Dedifferentiated amniotic fluid mesenchymal stem cell (primary cell): Measurements from ENCODE around the gene SUGP2.
"Not testable (repeated sequence)": the region's sequence is repeated elsewhere in the genome, so short reads cannot be mapped to it uniquely, and the experiment has no call there.

ENCODE experiments used
- DNase-seq: peaks from one replicate; pipeline ENCODE4 v3.0.0-alpha.2; 2016; ENCODE audit errors: extremely low spot score

SUGP2 gene

GRCh38 chr19:19032420-19033175 lies 719 bp downstream of the SUGP2 start:
- peak; percentile 56 for DNase-seq

- DNase-seq, result no peak
These were observed 1.4 kb downstream of the SUGP2 start for GRCh38 chr19:19031891-19032290.

GRCh38 chr19:19028526-19028925 lies 4.8 kb downstream of the SUGP2 start:
- no peak for DNase-seq

- DNase-seq, result no peak
These were observed 6.1 kb downstream of the SUGP2 start for GRCh38 chr19:19027228-19027627.

- no peak for DNase-seq
These were observed 6.9 kb downstream of the SUGP2 start for GRCh38 chr19:19026299-19026971.

- DNase-seq, result no peak
These were observed 7.5 kb downstream of the SUGP2 start for GRCh38 chr19:19025861-19026260.

GRCh38 chr19:19023376-19023775 lies 9.9 kb downstream of the SUGP2 start:
- DNase-seq, result not testable (repeated sequence)

GRCh38 chr19:19022380-19022961 lies 10.8 kb downstream of the SUGP2 start:
- no peak for DNase-seq

GRCh38 chr19:19021115-19021514 lies 12.2 kb downstream of the SUGP2 start:
- DNase-seq, result peak; percentile 29

- no peak for DNase-seq
These were observed 22.8 kb downstream of the SUGP2 start for GRCh38 chr19:19010551-19010950.

- DNase-seq, result no peak
These were observed 23.4 kb downstream of the SUGP2 start for GRCh38 chr19:19009951-19010350.

GRCh38 chr19:19006213-19006612 lies 27.1 kb downstream of the SUGP2 start:
- no peak for DNase-seq

GRCh38 chr19:19004144-19004543 lies 29.2 kb downstream of the SUGP2 start:
- no peak for DNase-seq

GRCh38 chr19:18999896-19000620 lies 33.3 kb downstream of the SUGP2 start:
- no peak for DNase-seq

- no peak for DNase-seq
These were observed 34.1 kb downstream of the SUGP2 start for GRCh38 chr19:18999016-18999758.

- DNase-seq, result no peak
These were observed 35.0 kb downstream of the SUGP2 start for GRCh38 chr19:18998276-18998675.

GRCh38 chr19:18996796-18997394 lies 36.4 kb downstream of the SUGP2 start:
- no peak for DNase-seq

- DNase-seq, result no peak
These were observed 37.0 kb downstream of the SUGP2 start for GRCh38 chr19:18996351-18996750.

GRCh38 chr19:18995804-18996241 lies 37.5 kb downstream of the SUGP2 start:
- DNase-seq, result peak; percentile 85

GRCh38 chr19:18993115-18993514 lies 40.2 kb downstream of the SUGP2 start:
- DNase-seq, result no peak

GRCh38 chr19:18992696-18993095 lies 40.6 kb downstream of the SUGP2 start:
- no peak for DNase-seq
